Stimulated activated CD8-positive, alpha-beta memory T cell treated with anti-CD3 and anti-CD28 coated beads, Interleukin-15, amount 100 ng/mL, for 1 hour (primary cell): ENCODE measurements around the gene VEGFA.
A peak's percentile ranks its signal among the peaks of the same experiment; 100 is the strongest.

Experiments used
- DNase-seq: peaks from one replicate; pipeline ENCODE4 v3.0.0-alpha.2; 2020; ENCODE audit warnings: low read depth

The VEGFA gene

DNA sequence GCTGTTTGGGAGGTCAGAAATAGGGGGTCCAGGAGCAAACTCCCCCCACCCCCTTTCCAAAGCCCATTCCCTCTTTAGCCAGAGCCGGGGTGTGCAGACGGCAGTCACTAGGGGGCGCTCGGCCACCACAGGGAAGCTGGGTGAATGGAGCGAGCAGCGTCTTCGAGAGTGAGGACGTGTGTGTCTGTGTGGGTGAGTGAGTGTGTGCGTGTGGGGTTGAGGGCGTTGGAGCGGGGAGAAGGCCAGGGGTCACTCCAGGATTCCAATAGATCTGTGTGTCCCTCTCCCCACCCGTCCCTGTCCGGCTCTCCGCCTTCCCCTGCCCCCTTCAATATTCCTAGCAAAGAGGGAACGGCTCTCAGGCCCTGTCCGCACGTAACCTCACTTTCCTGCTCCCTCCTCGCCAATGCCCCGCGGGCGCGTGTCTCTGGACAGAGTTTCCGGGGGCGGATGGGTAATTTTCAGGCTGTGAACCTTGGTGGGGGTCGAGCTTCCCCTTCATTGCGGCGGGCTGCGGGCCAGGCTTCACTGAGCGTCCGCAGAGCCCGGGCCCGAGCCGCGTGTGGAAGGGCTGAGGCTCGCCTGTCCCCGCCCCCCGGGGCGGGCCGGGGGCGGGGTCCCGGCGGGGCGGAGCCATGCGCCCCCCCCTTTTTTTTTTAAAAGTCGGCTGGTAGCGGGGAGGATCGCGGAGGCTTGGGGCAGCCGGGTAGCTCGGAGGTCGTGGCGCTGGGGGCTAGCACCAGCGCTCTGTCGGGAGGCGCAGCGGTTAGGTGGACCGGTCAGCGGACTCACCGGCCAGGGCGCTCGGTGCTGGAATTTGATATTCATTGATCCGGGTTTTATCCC, at the start of gene VEGFA:
TSS of gene VEGFA (plus strand) at position 686 of the 846 bp plus-strand sequence.
- peak; percentile 80 for DNase-seq

GRCh38 chr6:43720999-43721398, 49.0 kb upstream of the VEGFA start:
- no peak for DNase-seq

DNA sequence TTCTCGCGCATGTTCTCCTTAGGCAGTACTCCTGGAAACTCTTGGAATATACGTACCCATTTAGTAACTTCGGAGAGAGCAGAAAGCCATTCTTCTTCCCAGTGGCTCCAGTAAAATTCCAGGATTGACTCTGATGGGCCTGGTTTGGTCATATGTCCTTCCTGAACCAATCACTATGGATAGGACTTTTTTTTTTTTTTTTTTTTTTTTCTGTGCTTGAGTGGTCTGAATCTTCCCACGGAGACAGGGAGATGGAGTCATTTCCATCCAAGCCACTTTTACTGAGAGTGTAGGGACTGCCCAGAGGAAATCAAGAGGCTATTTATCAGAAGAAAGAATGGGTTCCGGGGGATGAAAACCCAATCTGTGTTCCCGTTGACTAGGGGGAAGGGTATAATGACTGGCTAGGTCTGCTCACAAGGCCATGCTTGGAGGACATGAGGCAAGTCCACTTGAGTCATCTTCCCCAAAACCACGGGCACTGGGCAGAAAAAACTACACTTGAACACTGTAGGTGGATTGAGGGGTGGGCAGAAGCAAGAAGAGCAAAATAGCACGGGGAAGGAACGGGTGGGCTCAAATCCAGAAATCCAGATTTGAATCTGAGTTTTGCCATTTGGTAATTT, 47.0 kb upstream of the VEGFA start:
- no peak for DNase-seq

DNA sequence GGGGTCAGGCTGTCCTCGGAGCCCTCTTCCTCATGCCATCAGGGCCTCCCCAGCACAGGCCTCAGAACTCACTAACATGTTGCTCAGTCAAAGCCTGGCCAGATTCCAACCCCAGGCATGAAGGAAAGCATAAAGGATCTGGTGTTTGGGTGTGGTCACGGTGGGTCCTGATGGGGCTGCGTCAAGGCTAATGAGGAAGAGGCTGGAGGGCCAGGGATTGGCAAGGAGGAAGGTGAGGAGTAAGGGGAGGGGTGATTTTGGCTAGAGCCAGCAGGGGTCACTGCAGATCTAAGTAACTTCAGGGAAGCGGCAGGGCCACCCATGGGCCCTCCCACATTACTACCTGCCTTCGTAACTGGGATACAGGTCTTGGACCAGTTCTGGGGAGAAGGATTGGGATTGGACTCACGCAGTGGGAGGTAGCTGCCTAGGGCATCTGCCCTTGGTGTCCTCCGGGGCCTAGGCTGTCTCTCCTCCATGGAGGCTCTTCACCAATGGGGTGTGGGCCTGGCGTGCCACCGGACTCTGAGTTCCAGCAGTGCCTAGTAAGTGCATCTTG, 46.2 kb upstream of the VEGFA start:
- peak; percentile 35 for DNase-seq

- DNase-seq: no peak
Measured at GRCh38 chr6:43724354-43724753, 45.7 kb upstream of the VEGFA start.

DNA sequence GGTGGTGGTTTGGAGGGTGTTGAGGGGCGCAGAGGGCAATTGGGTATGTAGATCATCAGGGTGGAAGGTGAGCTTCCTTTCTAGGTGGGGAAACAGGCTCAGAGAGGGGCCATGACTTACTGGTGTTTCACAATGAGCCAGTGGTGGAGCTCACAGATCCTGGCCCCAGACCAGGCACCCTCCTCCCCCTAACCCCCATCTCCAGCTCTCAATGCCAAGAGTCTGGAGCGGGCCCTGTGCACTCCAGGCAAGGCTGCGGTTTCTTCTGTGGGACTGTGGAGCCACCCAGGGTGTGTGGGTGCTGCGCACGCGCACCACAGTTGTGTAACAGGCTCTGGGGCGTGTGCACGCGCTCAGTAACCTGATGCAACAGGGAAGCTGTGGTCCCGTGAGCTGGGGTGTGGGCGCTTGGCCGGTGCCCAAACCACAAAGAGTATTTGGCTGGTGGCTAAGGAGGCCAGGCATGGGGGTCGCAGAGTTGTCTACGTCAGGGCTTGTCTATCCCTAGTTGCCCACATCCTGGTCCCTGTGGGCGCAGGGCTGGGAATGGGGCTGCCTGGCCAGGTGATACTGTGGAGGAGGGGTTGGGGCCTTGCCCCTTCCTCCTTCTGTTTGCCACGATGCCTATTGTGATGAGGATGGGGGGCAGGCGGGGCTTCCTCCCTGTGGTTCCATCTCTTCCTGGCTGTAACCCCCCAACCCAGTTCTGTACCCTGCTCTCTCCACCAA, 44.9 kb upstream of the VEGFA start:
- no peak for DNase-seq

DNA sequence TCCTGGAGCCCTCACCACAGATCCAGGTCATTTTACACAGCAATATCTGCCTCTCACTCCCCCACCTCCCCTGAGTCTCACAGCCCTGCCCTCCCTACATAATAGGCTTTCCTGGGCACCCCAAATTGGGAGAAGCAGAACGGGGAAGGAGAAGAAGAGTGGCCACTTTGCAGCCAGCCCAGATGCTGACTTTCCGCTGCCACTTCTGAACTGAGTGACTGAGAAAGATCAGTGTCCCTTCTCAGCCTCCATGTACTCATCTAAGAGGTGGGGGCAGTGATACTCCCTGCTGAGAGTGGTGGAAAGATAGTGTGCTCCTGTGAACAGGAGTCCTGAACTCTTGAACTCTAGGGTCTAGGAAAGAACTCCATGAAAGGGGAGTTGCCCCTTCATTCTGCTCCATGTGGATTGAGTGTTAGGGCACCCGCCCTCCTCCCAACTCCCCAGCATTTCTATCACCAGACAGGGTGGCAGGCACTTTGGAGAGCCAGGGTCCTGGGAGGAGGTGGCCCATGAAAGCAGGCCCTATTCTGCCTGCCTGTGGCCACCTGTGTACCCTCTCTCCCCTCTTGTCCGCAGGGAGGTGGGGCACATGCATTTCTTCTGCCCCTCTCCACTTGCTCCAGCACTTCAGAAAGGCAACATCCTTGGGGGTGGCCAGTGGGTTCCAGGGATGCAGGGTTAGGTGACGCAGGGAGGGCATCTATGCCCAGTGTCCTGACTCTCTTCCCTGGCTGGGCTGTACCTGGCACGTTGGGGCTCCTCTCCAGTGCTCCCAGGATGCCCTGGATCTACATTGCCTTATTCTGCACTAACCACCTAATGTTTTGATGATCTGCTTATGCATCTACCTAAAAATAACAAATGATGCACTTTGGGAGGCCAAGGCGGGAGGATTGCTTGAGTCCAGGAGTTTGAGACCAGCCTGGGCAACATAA, 44.1 kb upstream of the VEGFA start:
- no peak for DNase-seq

- DNase-seq: no peak
Measured at GRCh38 chr6:43727634-43728033, 42.4 kb upstream of the VEGFA start.

DNA sequence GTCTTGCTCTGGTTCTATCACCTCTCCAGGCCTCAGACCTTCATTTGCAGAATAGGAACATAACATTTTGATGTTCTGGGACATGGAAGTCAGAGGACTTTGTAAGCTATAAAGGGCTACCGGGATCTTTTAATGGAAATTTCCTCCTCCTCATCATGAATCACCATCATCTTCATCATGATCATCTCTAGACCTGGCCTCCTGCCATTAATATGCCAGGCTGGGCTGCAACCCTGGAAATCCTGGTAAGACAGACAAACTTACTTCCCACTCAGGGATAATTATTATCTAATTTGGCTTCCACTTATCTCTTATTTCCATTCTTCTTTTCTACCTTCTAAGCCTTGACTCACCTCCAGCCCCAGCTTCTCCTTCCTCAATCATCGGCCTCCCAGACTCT, 41.4 kb upstream of the VEGFA start:
- no peak for DNase-seq

DNA sequence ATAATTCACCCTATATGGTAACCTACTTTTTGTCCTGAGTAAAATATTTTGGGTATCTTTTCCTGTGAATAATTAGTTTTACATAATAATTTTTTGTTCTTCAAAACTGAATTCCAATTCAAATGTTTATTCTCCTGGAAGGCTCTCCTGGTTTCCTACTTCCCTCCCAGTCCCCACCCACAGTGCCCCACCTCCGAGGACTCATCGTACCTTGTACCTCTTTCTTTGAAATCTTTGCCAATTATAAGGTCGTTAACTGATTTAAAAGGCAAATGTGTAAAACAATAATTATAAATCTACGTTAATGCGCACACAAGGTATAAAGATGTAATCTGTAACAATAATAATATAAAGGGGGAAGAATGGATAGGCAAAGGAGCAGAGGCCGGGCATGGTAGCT, 40.5 kb upstream of the VEGFA start:
- DNase-seq: no peak

DNA sequence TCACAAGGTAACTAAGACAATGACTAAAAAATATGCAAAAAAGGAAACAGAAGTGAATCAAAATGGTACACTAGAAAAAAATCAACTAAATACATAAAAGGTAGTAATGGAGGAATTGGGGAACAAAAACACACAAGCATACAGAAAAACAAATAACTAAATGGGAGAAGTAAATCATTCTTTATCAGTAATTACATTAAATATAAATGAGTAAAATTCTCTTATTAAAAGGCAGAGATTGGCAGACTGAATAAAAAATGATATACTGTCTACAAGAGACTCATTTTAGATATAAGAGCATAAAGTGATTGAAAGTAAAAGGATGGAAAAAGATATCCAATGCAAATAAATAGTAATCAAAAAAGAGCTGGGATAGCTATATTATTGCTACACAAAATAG, 39.4 kb upstream of the VEGFA start:
- no peak for DNase-seq

GRCh38 chr6:43733471-43734293, 36.3 kb upstream of the VEGFA start:
- no peak for DNase-seq

DNA sequence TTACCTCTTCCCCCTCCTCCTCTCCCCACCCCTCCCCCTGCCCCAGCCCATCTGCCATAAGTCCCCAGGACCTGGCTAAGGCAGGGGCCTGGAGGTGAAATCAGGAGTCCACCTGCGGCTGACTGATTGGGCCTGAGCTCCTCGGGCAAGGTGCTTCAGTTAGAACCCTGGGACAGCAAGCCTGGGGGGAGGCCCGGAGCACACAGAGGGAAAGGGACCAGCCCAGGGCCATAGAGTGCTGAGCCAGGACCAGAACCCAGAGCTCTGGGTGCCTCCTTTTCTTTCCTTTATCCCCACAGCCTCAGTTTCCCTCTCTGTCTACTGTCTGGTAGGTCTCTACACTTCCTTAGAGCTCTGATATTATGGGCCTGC, 35.7 kb upstream of the VEGFA start:
- DNase-seq: no peak

GRCh38 chr6:43735642-43736199, 34.3 kb upstream of the VEGFA start:
- DNase-seq: no peak

DNA sequence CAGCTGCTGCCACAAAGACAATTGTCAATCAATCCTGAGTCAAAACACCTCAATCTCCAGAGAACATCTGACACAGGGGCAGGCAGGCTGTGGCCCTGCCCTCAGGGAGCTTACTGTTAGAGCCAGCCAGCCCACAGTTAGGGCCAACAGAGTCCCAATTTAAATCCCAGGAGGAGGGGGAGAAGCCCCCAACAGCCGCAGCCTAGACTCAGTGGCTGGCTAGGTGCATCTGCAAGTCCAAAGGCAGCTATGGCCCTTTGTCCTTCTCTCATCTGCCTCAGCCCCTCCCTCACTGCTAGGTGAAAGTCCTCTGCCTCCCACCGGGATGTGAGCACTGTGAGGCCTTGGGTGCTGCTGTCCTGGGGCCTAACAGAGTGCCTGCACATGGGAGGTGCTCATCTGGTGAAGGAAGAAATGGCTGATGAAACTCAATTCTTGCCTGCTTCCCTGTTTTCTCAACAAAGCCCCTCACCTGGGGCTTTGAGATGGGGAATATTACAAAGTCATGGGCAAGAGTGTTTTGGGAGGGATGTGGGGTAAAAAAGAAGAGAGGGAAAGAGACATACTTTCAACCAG, 33.7 kb upstream of the VEGFA start:
- DNase-seq: no peak

GRCh38 chr6:43736844-43737243, 33.2 kb upstream of the VEGFA start:
- DNase-seq: no peak

GRCh38 chr6:43737272-43738081, 32.5 kb upstream of the VEGFA start:
- no peak for DNase-seq

GRCh38 chr6:43738267-43738676, 31.7 kb upstream of the VEGFA start:
- no peak for DNase-seq
